C4-2B (cell line): Measurements from ENCODE around the gene ATP9A.

Source experiments
- CTCF ChIP-seq: fragments of 450-650 bp; conservative IDR thresholded peaks from 2 replicates; pipeline ENCODE4 v1.5.1; 2017; ENCODE audit warnings: mild to moderate bottlenecking
- ZFX ChIP-seq: fragments of 450-650 bp; IDR thresholded peaks from 2 replicates; pipeline ENCODE4 v1.6.1; 2017

GRCh38 chr20:51588762-51589161 lies 179.4 kb downstream of the ATP9A start:
- TF ChIP-seq CTCF, result no peak
- no peak for TF ChIP-seq ZFX
